Activated CD4-positive, alpha-beta T cell treated with anti-CD3 and anti-CD28 coated beads, Interleukin-2, amount 10 ng/mL, durations not matched to agents 7 days and 5 days (primary cell): ENCODE measurements around the gene CADM4. TPM values are rescaled to one million over a fixed set of nuclear protein-coding genes. Genes with fewer than 3 reads are reported as not detected.
"Not testable (repeated sequence)": the region's sequence is repeated elsewhere in the genome, so short reads cannot be mapped to it uniquely, and the experiment has no call there.

Experiments used
- CTCF ChIA-PET: fragments of 350-600 bp; sonication (Branson Sonifier 250); formaldehyde crosslinking; loops from one replicate; lab custom pipeline; 2021; ENCODE audit warnings: antibody characterized with exemption; lab: Charles Lee
- POLR2A ChIA-PET: fragments of 350-600 bp; sonication (Branson Sonifier 250); formaldehyde crosslinking; loops from one replicate; lab custom pipeline; 2021; ENCODE audit warnings: antibody characterized with exemption; lab: Charles Lee
- DNase-seq: peaks from one replicate; pipeline ENCODE4 v3.0.0-alpha.2; 2020
- H3K27ac Mint-ChIP-seq: one replicate; pipeline ENCODE4 v1.8.0; 2021; ENCODE audit warnings: mild to moderate bottlenecking, moderate library complexity, mixed read lengths
- H3K27me3 Mint-ChIP-seq: one replicate; pipeline ENCODE4 v1.8.0; 2021; ENCODE audit warnings: mixed read lengths
- H3K36me3 Mint-ChIP-seq: one replicate; pipeline ENCODE4 v1.8.0; 2021; ENCODE audit warnings: low read depth, mixed read lengths
- H3K4me1 Mint-ChIP-seq: one replicate; pipeline ENCODE4 v1.8.0; 2021; ENCODE audit warnings: mixed read lengths
- H3K4me3 Mint-ChIP-seq: one replicate; pipeline ENCODE4 v1.8.0; 2021; ENCODE audit warnings: mild to moderate bottlenecking, moderate library complexity, mixed read lengths
- H3K9me3 Mint-ChIP-seq: one replicate; pipeline ENCODE4 v1.8.0; 2021; ENCODE audit warnings: mixed read lengths
- total RNA-seq, 2 experiments: library from RNA; stranded (reverse); gene quantifications; one replicate each; pipeline ENCODE4 v1.2.3, GENCODE V29; 2021

Gene CADM4
- total RNA-seq, 2 experiments from 2014 or later, result 0.12 to 0.20 TPM

DNA sequence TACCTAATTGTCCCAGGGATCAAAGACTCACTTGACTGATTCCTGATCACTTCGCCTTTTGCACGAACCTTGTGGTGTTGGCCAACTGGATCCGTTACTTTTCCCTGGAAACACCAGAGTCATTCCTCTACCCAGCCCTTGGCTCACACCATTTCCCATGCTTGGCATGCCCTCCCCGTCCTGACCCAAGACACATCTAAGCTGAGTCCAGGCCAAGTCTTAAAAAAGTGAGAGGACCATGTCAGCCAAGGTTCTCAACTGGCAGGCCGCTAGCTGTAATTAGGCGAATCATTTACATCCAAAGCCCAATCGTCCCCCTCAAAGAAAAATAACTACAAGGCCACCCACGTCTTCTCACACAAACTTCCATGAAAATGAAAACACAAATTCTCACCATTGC is 18.8 kb upstream of the CADM4 start:
- peaks cover 6% of the 10 kb centered on the region for H3K4me1 Mint-ChIP-seq
- H3K36me3 Mint-ChIP-seq, result peaks cover 42% of the 10 kb centered on the region
- no peaks in the 10 kb centered on the region for H3K27me3 Mint-ChIP-seq
- H3K4me3 Mint-ChIP-seq, result no peak overlapping the region
- no peak overlapping the region for H3K27ac Mint-ChIP-seq
- POLR2A ChIA-PET, result no interaction called here
- CTCF ChIA-PET, result interaction anchor here (1.1 to 1.9 kb wide), 3 partner anchors 10 to 32 kb away, joined by 3 to 5 read pairs (median 3); no protein-coding TSS in a partner anchor
- H3K9me3 Mint-ChIP-seq, result peaks cover 6% of the 10 kb centered on the region
- DNase-seq, result no peak

DNA sequence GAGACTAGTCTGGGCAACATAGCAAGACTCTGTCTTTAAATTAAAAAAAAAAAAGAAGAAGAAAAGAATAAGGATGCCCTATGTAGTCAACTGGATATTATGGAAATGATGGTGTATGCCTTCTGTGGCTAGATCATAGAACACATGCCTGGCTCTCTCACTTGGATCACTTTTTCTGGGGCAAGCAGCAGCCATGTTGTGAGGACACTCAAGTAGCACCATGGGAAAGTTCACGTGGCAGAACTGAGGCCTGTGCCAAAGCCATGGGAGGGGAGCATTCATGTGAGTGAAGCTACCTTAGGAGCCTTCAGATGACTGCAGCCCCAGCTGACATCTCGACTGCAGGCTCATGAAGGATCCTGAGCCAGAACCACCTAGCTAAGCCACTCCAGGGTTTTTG is 18.4 kb upstream of the CADM4 start:
- ChIA-PET POLR2A (no interaction called here), CTCF (interaction anchor here (1.1 to 1.9 kb wide), 3 partner anchors 9 to 32 kb away, joined by 3 to 5 read pairs (median 3); no protein-coding TSS in a partner anchor)
- Mint-ChIP-seq H3K27ac (no peak overlapping the region), H3K36me3 (peaks cover 42% of the 10 kb centered on the region), H3K4me3 (no peak overlapping the region), H3K27me3 (no peaks in the 10 kb centered on the region), H3K4me1 (peaks cover 3% of the 10 kb centered on the region), H3K9me3 (peaks cover 6% of the 10 kb centered on the region)
- no peak for DNase-seq

DNA sequence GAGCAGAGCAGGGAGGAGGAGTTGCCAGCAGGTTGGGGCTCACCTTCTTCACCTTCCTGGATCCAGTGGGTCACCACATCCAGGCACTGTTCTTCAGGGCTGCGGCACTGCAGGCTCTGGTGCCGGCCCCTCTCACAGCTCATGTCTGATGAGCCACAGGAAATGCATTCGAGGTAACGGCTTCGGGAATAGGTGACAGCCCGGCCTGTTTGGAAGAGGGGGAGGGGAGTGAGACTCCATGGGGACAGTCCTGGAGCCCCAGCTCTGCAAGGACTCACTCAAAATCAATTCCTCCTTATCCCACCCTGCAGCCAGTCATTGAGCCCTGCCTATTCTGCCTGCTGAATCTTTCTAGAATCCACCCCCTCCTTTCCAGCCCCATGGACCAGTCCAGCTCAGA is 16.8 kb upstream of the CADM4 start:
- no peak overlapping the region for H3K4me3 Mint-ChIP-seq
- H3K4me1 Mint-ChIP-seq, result peaks cover 6% of the 10 kb centered on the region
- ChIA-PET POLR2A (no interaction called here), CTCF (interaction anchor here (1.1 to 1.5 kb wide), 2 partner anchors 12 to 136 kb away, joined by 4 to 5 read pairs; no protein-coding TSS in a partner anchor)
- no peak for DNase-seq
- no peaks in the 10 kb centered on the region for H3K27me3 Mint-ChIP-seq
- H3K27ac Mint-ChIP-seq, result no peak overlapping the region
- H3K9me3 Mint-ChIP-seq, result peaks cover 6% of the 10 kb centered on the region
- peaks cover 41% of the 10 kb centered on the region for H3K36me3 Mint-ChIP-seq

DNA sequence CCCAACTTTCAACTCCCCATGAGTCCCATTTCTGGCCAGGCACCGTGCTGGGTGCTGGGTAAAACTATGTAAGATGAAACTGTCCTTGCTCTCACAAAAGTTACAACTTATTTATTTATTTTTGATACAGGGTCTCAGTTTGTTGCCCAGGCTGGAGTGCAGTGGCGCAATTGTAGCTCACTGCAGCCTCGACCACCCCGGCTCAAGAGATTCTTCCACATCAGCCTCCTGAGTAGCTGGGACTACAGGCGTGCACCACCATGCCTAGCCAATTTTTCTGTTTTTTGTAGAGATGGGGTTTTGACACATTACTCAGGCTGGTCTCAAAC is 12.9 kb upstream of the CADM4 start:
- H3K27ac Mint-ChIP-seq, result no peak overlapping the region
- POLR2A ChIA-PET, result no interaction called here
- H3K4me1 Mint-ChIP-seq, result peaks cover 6% of the 10 kb centered on the region
- H3K36me3 Mint-ChIP-seq, result peaks cover 29% of the 10 kb centered on the region
- DNase-seq, result no peak
- H3K27me3 Mint-ChIP-seq, result no peaks in the 10 kb centered on the region
- CTCF ChIA-PET, result interaction anchor here (0.8 to 2.0 kb wide), 4 partner anchors 9 to 118 kb away, joined by 3 to 7 read pairs (median 5); no protein-coding TSS in a partner anchor
- H3K4me3 Mint-ChIP-seq, result no peak overlapping the region
- H3K9me3 Mint-ChIP-seq, result peaks cover 4% of the 10 kb centered on the region

DNA sequence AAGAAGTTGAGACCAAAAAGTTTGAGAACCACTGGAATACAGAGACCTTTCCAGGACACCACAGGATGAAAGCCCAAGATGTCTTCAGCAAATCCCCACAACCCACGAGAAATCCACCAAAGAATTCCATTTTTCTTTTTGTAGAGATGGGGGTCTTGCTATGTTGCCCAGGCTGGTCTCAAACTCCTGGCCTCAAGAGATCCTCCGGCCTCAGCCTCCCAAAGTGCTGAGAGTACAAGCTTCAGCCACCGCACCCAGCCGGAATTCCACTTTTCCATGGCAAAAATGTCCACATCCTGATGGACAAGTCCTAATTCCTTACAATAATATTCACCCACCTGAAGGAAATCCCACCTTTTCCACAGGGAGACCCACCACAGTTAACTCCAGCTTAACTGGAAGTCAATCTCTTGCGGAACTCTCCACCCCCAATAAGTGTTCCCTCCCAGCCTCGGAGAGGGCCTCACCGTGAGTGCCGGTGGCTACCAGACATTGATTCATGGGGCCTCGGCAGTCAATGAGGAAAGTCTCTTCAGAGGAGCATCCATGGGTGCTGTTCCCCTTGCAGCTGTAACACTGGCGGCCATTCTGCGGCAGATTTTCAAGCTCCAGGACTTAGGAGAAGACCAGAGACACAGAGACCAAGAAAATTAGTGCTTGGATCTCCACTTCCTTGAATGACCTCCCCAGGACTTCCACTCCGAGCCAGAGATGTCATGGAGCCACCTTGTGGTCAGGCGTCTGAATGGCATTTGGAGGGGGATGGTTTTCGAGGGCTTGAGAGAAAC is 12.3 kb upstream of the CADM4 start:
- Mint-ChIP-seq H3K27ac (no peak overlapping the region), H3K27me3 (no peaks in the 10 kb centered on the region), H3K4me3 (no peak overlapping the region), H3K36me3 (peaks cover 24% of the 10 kb centered on the region), H3K9me3 (no peaks in the 10 kb centered on the region), H3K4me1 (peaks cover 6% of the 10 kb centered on the region)
- DNase-seq, result peak; percentile 55
- ChIA-PET CTCF (interaction anchor here (0.6 to 2.0 kb wide), 4 partner anchors 10 to 1485 kb away, joined by 5 to 7 read pairs (median 5); no protein-coding TSS in a partner anchor), POLR2A (no interaction called here)

DNA sequence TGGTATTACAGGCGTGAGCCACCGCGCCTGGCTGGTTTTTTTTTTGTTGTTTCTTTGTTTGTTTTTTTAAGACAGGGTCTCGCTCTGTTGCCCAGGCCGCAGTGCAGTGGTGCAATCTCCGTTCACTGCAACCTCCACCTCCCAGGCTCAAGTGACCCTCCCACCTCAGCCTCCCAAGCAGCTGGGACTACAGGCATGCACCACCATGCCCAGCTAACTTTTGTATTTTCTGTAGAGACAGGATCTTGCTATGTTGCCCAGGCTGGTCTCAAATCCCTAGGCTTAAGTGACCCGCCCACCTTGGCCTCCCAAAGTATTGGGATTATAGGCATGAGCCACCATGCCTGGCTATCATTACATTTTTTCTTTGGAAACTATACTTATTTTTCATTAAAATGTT is 10.6 kb upstream of the CADM4 start:
- H3K4me1 Mint-ChIP-seq, POLR2A ChIA-PET, H3K9me3 Mint-ChIP-seq, H3K27me3 Mint-ChIP-seq, H3K27ac Mint-ChIP-seq, DNase-seq, CTCF ChIA-PET, H3K4me3 Mint-ChIP-seq: not testable (repeated sequence)
- H3K36me3 Mint-ChIP-seq, result peaks cover 15% of the 10 kb centered on the region

DNA sequence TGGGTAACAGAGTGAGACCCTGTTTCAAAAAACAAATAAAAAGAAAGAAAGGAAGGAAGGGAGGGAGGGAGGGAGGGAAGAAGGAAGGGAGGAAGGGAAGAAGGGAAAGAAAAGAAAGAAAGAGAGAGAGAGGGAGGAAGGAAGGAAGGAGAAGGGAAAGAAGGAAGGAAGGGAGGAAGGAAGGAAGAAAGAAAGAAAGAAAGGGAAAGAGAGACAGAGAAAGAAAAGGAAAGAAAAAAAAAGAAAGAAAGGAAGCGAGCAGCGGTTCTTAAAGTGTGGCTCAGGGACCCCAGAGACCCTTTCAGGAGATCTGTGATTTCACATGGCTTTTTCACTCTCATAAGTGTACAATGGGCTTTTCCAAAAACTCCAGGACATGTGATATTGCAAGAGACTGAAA is 9.9 kb upstream of the CADM4 start:
- peaks cover 10% of the 10 kb centered on the region for H3K36me3 Mint-ChIP-seq
- CTCF ChIA-PET, result interaction anchor here (1.9 kb wide), 1 partner anchor 9 kb away, joined by 5 read pairs; no protein-coding TSS in a partner anchor
- H3K27ac Mint-ChIP-seq, result no peak overlapping the region
- H3K27me3 Mint-ChIP-seq, result no peaks in the 10 kb centered on the region
- H3K4me3 Mint-ChIP-seq, result no peak overlapping the region
- POLR2A ChIA-PET, result no interaction called here
- H3K9me3 Mint-ChIP-seq, result no peaks in the 10 kb centered on the region
- peaks cover 6% of the 10 kb centered on the region for H3K4me1 Mint-ChIP-seq
- DNase-seq, result no peak

DNA sequence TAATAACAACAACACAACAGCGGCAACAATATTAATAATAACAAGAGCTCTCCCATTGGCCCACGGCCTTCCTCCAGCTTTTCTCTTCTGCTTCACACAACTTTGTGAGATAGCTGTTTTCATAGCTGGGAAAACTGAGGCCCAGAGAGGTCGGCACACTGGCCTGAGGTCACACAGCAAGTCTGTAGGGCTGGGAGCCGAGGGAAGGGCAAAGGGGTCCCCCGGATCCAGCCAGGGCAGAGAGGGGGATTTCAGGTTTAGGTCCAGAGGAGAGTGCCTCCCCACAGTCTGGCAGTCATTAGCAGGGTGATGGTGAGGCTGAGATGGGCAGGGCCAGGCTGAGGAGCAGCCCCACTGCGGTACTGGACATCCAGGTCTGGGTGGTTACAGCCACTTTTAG is 9.0 kb upstream of the CADM4 start:
- Mint-ChIP-seq H3K9me3 (no peaks in the 10 kb centered on the region), H3K27ac (no peak overlapping the region), H3K4me1 (peaks cover 6% of the 10 kb centered on the region), H3K27me3 (no peaks in the 10 kb centered on the region), H3K4me3 (no peak overlapping the region), H3K36me3 (peaks cover 9% of the 10 kb centered on the region)
- ChIA-PET POLR2A (no interaction called here), CTCF (interaction anchor here (0.6 to 1.9 kb wide), 3 partner anchors 10 to 54 kb away, joined by 3 to 5 read pairs (median 3); no protein-coding TSS in a partner anchor)
- no peak for DNase-seq

DNA sequence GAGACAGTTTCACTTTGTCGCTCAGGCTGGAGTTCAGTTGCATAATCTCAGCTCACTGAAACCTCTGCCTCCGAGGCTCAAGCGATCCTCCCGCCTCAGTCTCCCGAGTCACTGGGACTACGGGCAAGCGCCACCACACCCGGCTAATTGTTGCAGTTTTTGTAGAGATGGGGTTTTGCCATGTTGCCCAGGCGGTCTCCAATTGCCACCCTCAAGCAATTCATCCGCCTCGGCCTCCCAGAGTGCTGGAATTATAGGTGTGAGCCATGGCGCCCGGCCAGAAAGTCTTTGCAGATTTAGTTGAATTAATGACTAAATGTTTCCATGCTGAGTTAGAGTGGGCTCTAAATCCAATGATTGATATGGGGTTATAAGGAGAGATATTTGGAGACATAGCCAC is 4.5 kb upstream of the CADM4 start:
- ChIA-PET POLR2A (no interaction called here), CTCF (interaction anchor here (0.6 kb wide), 1 partner anchor 160 kb away, joined by 3 read pairs; no protein-coding TSS in a partner anchor)
- Mint-ChIP-seq H3K9me3 (no peaks in the 10 kb centered on the region), H3K36me3 (peaks cover 6% of the 10 kb centered on the region), H3K4me1 (peaks cover 12% of the 10 kb centered on the region), H3K4me3 (no peak overlapping the region), H3K27me3 (peaks cover 17% of the 10 kb centered on the region), H3K27ac (no peak overlapping the region)
- no peak for DNase-seq

DNA sequence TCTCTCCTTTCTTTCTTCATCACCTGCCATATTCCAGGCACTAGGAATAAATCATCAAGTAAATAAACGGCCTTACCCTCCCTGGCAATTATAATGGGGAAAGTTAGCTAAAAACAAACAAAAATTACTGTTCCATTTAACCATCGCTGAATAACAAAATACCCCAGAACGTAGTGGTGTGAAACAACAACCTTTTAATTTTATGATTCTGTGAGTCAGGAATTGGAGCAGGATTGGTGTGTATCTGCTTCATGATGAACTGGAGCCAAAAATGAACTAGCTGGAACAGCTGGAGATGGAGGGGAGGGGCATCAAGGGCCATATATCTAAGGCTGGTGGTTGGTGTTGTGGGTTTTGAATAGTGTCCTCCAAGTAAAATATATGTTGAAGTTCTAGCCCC is 3.7 kb upstream of the CADM4 start:
- POLR2A ChIA-PET, result no interaction called here
- Mint-ChIP-seq H3K4me3 (no peak overlapping the region), H3K27me3 (peaks cover 26% of the 10 kb centered on the region), H3K9me3 (no peaks in the 10 kb centered on the region), H3K36me3 (peaks cover 6% of the 10 kb centered on the region), H3K27ac (no peak overlapping the region), H3K4me1 (peaks cover 17% of the 10 kb centered on the region)
- no peak for DNase-seq
- CTCF ChIA-PET, result interaction anchor here (0.6 kb wide), 1 partner anchor 159 kb away, joined by 3 read pairs; no protein-coding TSS in a partner anchor

DNA sequence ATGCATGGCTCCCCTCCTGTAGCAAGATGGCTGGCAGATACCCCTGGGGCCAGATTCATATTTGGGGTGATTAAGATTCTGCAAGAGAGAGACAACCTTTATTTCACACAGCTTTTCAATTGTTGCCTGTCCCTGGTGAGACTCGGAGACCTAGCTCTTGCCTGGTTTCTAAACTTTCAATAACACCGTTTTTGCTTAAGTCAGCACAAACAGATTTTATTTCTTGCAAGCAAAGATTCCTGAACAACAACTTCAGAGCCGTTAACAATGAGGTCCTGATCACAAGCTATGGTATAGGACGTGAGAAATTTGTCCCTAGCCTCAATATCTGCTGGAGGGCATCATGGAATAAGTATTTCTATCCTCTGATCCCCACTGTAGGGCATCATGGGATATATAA is 2.9 kb upstream of the CADM4 start:
- Mint-ChIP-seq H3K36me3 (peaks cover 4% of the 10 kb centered on the region), H3K9me3 (no peaks in the 10 kb centered on the region), H3K27ac (no peak overlapping the region), H3K27me3 (peaks cover 33% of the 10 kb centered on the region), H3K4me3 (no peak overlapping the region), H3K4me1 (peaks cover 20% of the 10 kb centered on the region)
- no peak for DNase-seq
- ChIA-PET CTCF (interaction anchor here (0.6 kb wide), 1 partner anchor 58 kb away, joined by 4 read pairs; no protein-coding TSS in a partner anchor), POLR2A (no interaction called here)

DNA sequence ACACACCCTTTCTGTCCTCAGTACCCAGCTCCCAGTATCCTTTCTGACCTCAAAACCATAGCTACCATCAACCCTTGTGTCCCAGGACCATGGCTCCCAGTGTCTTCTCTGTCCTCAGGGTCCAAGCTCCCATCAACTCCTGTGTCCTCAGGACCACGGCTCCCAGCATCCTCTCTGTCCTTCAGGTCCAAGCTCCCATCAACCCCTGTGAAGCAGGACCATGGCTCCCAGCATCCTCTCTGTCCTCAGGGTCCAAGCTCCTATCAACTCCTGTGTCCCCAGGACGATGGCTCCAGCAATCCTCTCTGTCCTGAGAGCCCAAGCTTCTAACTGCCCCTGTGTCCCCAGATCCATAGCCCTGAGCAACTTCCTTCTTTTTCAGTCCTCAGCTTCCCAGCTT is 1.7 kb upstream of the CADM4 start:
- ChIA-PET POLR2A (interaction anchor here (0.7 kb wide), 1 partner anchor 1451 kb away, joined by 3 read pairs; no protein-coding TSS in a partner anchor), CTCF (interaction anchor here (0.5 to 1.3 kb wide), 3 partner anchors 47 to 150 kb away, joined by 3 to 4 read pairs (median 3); no protein-coding TSS in a partner anchor)
- Mint-ChIP-seq H3K27me3 (peaks cover 40% of the 10 kb centered on the region), H3K4me3 (peak overlapping the region; percentile 44), H3K9me3 (no peaks in the 10 kb centered on the region), H3K4me1 (peaks cover 20% of the 10 kb centered on the region), H3K27ac (no peak overlapping the region), H3K36me3 (peaks cover 4% of the 10 kb centered on the region)
- no peak for DNase-seq

DNA sequence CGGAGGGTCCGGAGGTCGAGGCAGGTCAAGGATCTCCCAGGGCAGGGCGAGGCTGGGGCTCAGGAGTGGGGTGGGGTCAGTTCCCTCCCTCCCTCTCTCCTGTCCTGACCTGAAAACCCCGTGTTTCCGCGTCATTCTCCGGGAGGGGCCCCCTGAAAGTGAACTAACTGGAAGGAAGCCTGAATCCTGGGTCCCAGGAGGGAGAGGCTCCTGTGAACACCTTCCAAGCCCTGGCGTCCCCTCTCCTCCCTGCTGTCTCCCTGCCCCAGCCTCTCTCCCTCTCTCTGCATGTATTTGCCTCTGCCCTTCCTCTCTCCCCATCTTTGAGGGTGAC is 741 bp upstream of the CADM4 start:
- Mint-ChIP-seq H3K9me3 (no peaks in the 10 kb centered on the region), H3K27me3 (peaks cover 40% of the 10 kb centered on the region), H3K4me1 (peaks cover 20% of the 10 kb centered on the region), H3K27ac (no peak overlapping the region), H3K36me3 (peaks cover 2% of the 10 kb centered on the region), H3K4me3 (peak overlapping the region; percentile 69)
- POLR2A ChIA-PET, result no interaction called here
- no peak for DNase-seq
- CTCF ChIA-PET, result interaction anchor here (0.6 kb wide), 1 partner anchor 205 kb away, joined by 3 read pairs; no protein-coding TSS in a partner anchor
